Activated T-cell treated with anti-CD3 and anti-CD28 coated beads, Interleukin-2, amount 50 U/mL, for 72 hours (primary cell): ENCODE results near the gene CDK10. TPM values are rescaled to one million over a fixed set of nuclear protein-coding genes. Genes with fewer than 3 reads are reported as not detected.
"Not testable (repeated sequence)": the region's sequence is repeated elsewhere in the genome, so short reads cannot be mapped to it uniquely, and the experiment has no call there.

Experiments
- ATAC-seq, 2 donors: fragments of 150-1000 bp; cut with Tn5 transposase; replicated peaks in 1 of 2; 2 replicates each; pipeline ENCODE4 v1.10.0; 2021; ENCODE audit warnings: moderate library complexity in 2 of 2, mild to moderate bottlenecking in 1 of 2
- DNase-seq, 2 donors: peaks; one replicate each; pipeline ENCODE4 v3.0.0; 2021 to 2022; ENCODE audit warnings: mixed read lengths in 1 of 2
- H3K27ac Mint-ChIP-seq: one replicate; pipeline ENCODE4 v1.8.0; 2022; ENCODE audit warnings: mild to moderate bottlenecking, moderate library complexity, mixed read lengths
- H3K27me3 Mint-ChIP-seq: one replicate; pipeline ENCODE4 v1.8.0; 2022; ENCODE audit warnings: low read depth, mixed read lengths
- H3K36me3 Mint-ChIP-seq, 2 donors: one replicate each; pipeline ENCODE4 v1.8.0; 2022; ENCODE audit warnings: mixed read lengths in 2 of 2, mild to moderate bottlenecking in 1 of 2; ENCODE audit not compliant: insufficient read depth in 2 of 2
- H3K4me1 Mint-ChIP-seq: one replicate; pipeline ENCODE4 v1.8.0; 2022; ENCODE audit warnings: low read depth, mixed read lengths
- H3K4me3 Mint-ChIP-seq, 2 donors: one replicate each; pipeline ENCODE4 v1.8.0; 2022; ENCODE audit warnings: mild to moderate bottlenecking in 2 of 2, mixed read lengths in 2 of 2, moderate library complexity in 2 of 2
- H3K9me3 Mint-ChIP-seq, 2 donors: one replicate each; pipeline ENCODE4 v1.8.0; 2022; ENCODE audit warnings: mixed read lengths in 2 of 2
- total RNA-seq, 2 donors: library from RNA; stranded (reverse); gene quantifications; one replicate each; pipeline ENCODE4 v1.2.3, GENCODE V29; 2022

CDK10 gene
- total RNA-seq, 2 donors from 2014 or later: 66.6 to 83.2 TPM

GRCh38 chr16:89694784-89695085 lies 8.2 kb downstream of the CDK10 start:
- not testable (repeated sequence) for H3K4me3 Mint-ChIP-seq, H3K27ac Mint-ChIP-seq, H3K36me3 Mint-ChIP-seq, H3K27me3 Mint-ChIP-seq, ATAC-seq, DNase-seq, H3K9me3 Mint-ChIP-seq
- H3K4me1 Mint-ChIP-seq: peaks cover 10% of the 10 kb centered on the region

GRCh38 chr16:89695086-89695874 lies 8.8 kb downstream of the CDK10 start:
- Mint-ChIP-seq H3K27me3 (no peaks in the 10 kb centered on the region), H3K4me3 (no peak overlapping the region), H3K27ac (no peak overlapping the region), H3K9me3 (no peaks in the 10 kb centered on the region), H3K36me3 (peaks cover 0 to 4% of the 10 kb centered on the region in 2 donors), H3K4me1 (peaks cover 14% of the 10 kb centered on the region)
- no peak for ATAC-seq
- no peak for DNase-seq

- no peak overlapping the region for H3K27ac Mint-ChIP-seq
- H3K27me3 Mint-ChIP-seq: no peaks in the 10 kb centered on the region
- H3K4me3 Mint-ChIP-seq: no peak overlapping the region
- DNase-seq (no peak), ATAC-seq (no peak)
- H3K9me3 Mint-ChIP-seq: no peaks in the 10 kb centered on the region
- peaks cover 14% of the 10 kb centered on the region for H3K4me1 Mint-ChIP-seq
- peaks cover 0 to 2% of the 10 kb centered on the region in 2 donors for H3K36me3 Mint-ChIP-seq
These were observed 9.6 kb downstream of the CDK10 start for GRCh38 chr16:89695875-89696669.

- no peak overlapping the region for H3K27ac Mint-ChIP-seq
- no peak for ATAC-seq
- no peaks in the 10 kb centered on the region for H3K9me3 Mint-ChIP-seq
- peak; percentile 42 to 44 for DNase-seq
- no peak overlapping the region for H3K4me3 Mint-ChIP-seq
- H3K36me3 Mint-ChIP-seq: peaks cover 0 to 2% of the 10 kb centered on the region in 2 donors
- no peaks in the 10 kb centered on the region for H3K27me3 Mint-ChIP-seq
- H3K4me1 Mint-ChIP-seq: peaks cover 14% of the 10 kb centered on the region
These were observed 10.2 kb downstream of the CDK10 start for GRCh38 chr16:89696670-89697128.

- no peak overlapping the region for H3K4me3 Mint-ChIP-seq
- no peaks in the 10 kb centered on the region for H3K9me3 Mint-ChIP-seq
- peaks cover 0 to 2% of the 10 kb centered on the region in 2 donors for H3K36me3 Mint-ChIP-seq
- ATAC-seq (no peak), DNase-seq (no peak)
- H3K27me3 Mint-ChIP-seq: no peaks in the 10 kb centered on the region
- peaks cover 16% of the 10 kb centered on the region for H3K4me1 Mint-ChIP-seq
- H3K27ac Mint-ChIP-seq: no peak overlapping the region
These were observed 10.7 kb downstream of the CDK10 start for GRCh38 chr16:89697161-89697615.

GRCh38 chr16:89697616-89698331 lies 11.3 kb downstream of the CDK10 start:
- DNase-seq: no peak
- no peak for ATAC-seq
- H3K36me3 Mint-ChIP-seq: peaks cover 0 to 2% of the 10 kb centered on the region in 2 donors
- no peaks in the 10 kb centered on the region for H3K9me3 Mint-ChIP-seq
- H3K27me3 Mint-ChIP-seq: no peaks in the 10 kb centered on the region
- no peak overlapping the region for H3K27ac Mint-ChIP-seq
- H3K4me3 Mint-ChIP-seq: no peak overlapping the region
- peaks cover 21% of the 10 kb centered on the region for H3K4me1 Mint-ChIP-seq

GRCh38 chr16:89698717-89699116 lies 12.2 kb downstream of the CDK10 start:
- H3K36me3 Mint-ChIP-seq, H3K4me3 Mint-ChIP-seq, ATAC-seq, H3K9me3 Mint-ChIP-seq, H3K27ac Mint-ChIP-seq, DNase-seq, H3K27me3 Mint-ChIP-seq: not testable (repeated sequence)
- H3K4me1 Mint-ChIP-seq: peaks cover 21% of the 10 kb centered on the region

GRCh38 chr16:89699629-89700099 lies 13.2 kb downstream of the CDK10 start:
- H3K36me3 Mint-ChIP-seq, H3K27ac Mint-ChIP-seq, H3K27me3 Mint-ChIP-seq, ATAC-seq, DNase-seq, H3K9me3 Mint-ChIP-seq: not testable (repeated sequence)
- peaks cover 21% of the 10 kb centered on the region for H3K4me1 Mint-ChIP-seq
- H3K4me3 Mint-ChIP-seq: peak overlapping the region; percentile 84 to 85

- Mint-ChIP-seq H3K27ac (no peak overlapping the region), H3K27me3 (no peaks in the 10 kb centered on the region), H3K4me1 (peaks cover 21% of the 10 kb centered on the region), H3K4me3 (peak overlapping the region; percentile 84 to 85), H3K9me3 (no peaks in the 10 kb centered on the region), H3K36me3 (no peaks in the 10 kb centered on the region)
- peak; percentile 31 to 38 for ATAC-seq
- peak; percentile 97 for DNase-seq
These were observed 13.7 kb downstream of the CDK10 start for GRCh38 chr16:89700100-89700648.

- H3K4me3 Mint-ChIP-seq: peak overlapping the region; percentile 84 to 85
- no peaks in the 10 kb centered on the region for H3K36me3 Mint-ChIP-seq
- DNase-seq: peak; percentile 76 to 77
- H3K4me1 Mint-ChIP-seq: peaks cover 22% of the 10 kb centered on the region
- H3K9me3 Mint-ChIP-seq: no peaks in the 10 kb centered on the region
- H3K27ac Mint-ChIP-seq: no peak overlapping the region
- ATAC-seq: peak; percentile 46 to 49
- no peaks in the 10 kb centered on the region for H3K27me3 Mint-ChIP-seq
These were observed 14.3 kb downstream of the CDK10 start for GRCh38 chr16:89700649-89701424.

- Mint-ChIP-seq H3K9me3 (no peaks in the 10 kb centered on the region), H3K4me3 (peak within 1 kb of the TSS; percentile 84 to 85), H3K27ac (no peak within 1 kb of the TSS), H3K4me1 (peaks cover 23% of the 10 kb centered on the region), H3K36me3 (no peaks in the 10 kb centered on the region), H3K27me3 (no peaks in the 10 kb centered on the region)
- DNase-seq (peak; percentile 98 to 99), ATAC-seq (peak; percentile 77 to 78)
These were observed 15.2 kb downstream of the CDK10 start, which contains the start of gene SPATA2L for GRCh38 chr16:89701425-89702406. TSS of gene SPATA2L (minus strand) at chr16:89701705. CDS start at chr16:89701232, 473 bp downstream.
